NK-92 treated with Interleukin-12 subunit alpha and Interleukin-12 subunit beta, amount 100 ng/mL, for 24 hours (cell line): ENCODE measurements around the gene SH3BP2.
"Not testable (repeated sequence)": the region's sequence is repeated elsewhere in the genome, so short reads cannot be mapped to it uniquely, and the experiment has no call there.

Experiments
- DNase-seq: peaks from one replicate; lab custom pipeline; 2025; lab: John Stamatoyannopoulos, UW

Gene SH3BP2

GRCh38 chr4:2762486-2763370, 30.2 kb upstream of the SH3BP2 start:
- not testable (repeated sequence) for DNase-seq

- no peak for DNase-seq
These were observed 29.3 kb upstream of the SH3BP2 start for GRCh38 chr4:2763511-2763967.

- no peak for DNase-seq
These were observed 26.9 kb upstream of the SH3BP2 start for GRCh38 chr4:2765832-2766526.

GRCh38 chr4:2767046-2767704, 25.7 kb upstream of the SH3BP2 start:
- DNase-seq: no peak

GRCh38 chr4:2767705-2768074, 25.2 kb upstream of the SH3BP2 start:
- no peak for DNase-seq

GRCh38 chr4:2768124-2768523, 24.8 kb upstream of the SH3BP2 start:
- no peak for DNase-seq

- DNase-seq: no peak
These were observed 24.0 kb upstream of the SH3BP2 start for GRCh38 chr4:2768921-2769336.

- DNase-seq: no peak
These were observed 21.6 kb upstream of the SH3BP2 start for GRCh38 chr4:2771264-2771663.

GRCh38 chr4:2780643-2781042, 12.2 kb upstream of the SH3BP2 start:
- DNase-seq: not testable (repeated sequence)

GRCh38 chr4:2781911-2782310, 11.0 kb upstream of the SH3BP2 start:
- DNase-seq: no peak

- no peak for DNase-seq
These were observed 9.1 kb upstream of the SH3BP2 start for GRCh38 chr4:2783790-2784189.

GRCh38 chr4:2785613-2786012, 7.3 kb upstream of the SH3BP2 start:
- no peak for DNase-seq

- no peak for DNase-seq
These were observed 6.7 kb upstream of the SH3BP2 start for GRCh38 chr4:2786152-2786671.

- DNase-seq: no peak
These were observed 6.1 kb upstream of the SH3BP2 start for GRCh38 chr4:2786794-2787229.

GRCh38 chr4:2787230-2788100, 5.4 kb upstream of the SH3BP2 start:
- peak; percentile 78 for DNase-seq

GRCh38 chr4:2788101-2788500, 4.8 kb upstream of the SH3BP2 start:
- no peak for DNase-seq

GRCh38 chr4:2788532-2789103, 4.3 kb upstream of the SH3BP2 start:
- no peak for DNase-seq

- no peak for DNase-seq
These were observed 3.5 kb upstream of the SH3BP2 start for GRCh38 chr4:2789351-2789750.

GRCh38 chr4:2789793-2790582, 2.9 kb upstream of the SH3BP2 start:
- DNase-seq: no peak
